Measurements from ENCODE around the gene TSPAN32.
A peak's percentile ranks its signal among the peaks of the same experiment; 100 is the strongest.

TSPAN32 gene

DNA sequence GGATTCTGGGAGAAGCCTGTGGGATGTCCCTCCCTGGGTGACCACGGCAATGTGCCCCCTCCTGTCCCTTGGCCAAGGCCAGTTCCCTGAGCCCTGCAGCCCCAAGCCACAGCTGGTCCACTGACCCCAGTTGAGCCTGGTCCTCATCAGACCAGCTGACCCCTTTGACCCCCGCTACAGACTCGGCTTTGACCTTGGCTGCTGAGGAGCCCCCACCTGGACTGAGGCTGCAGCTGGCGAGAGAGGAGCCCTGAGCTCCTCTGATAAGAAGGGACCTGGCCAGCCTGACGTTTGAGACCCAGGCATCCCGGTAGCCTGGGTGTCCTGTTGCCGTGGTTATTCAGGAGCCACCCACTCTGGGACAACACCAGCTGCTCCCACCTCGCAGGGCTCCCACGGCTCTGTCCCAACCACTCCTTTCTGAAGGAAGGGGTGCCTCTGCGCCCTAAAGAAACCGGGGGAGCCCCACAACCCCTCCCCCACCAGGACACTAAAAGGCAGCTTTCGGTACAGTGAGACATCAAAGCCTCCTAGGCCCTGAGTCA, 34.4 kb upstream of the TSPAN32 start:
- POLR2A ChIA-PET = no interaction called here
- DNase-seq (ENCODE audit: extremely low spot score) = no peak
- TF ChIP-seq, protein P1, sequence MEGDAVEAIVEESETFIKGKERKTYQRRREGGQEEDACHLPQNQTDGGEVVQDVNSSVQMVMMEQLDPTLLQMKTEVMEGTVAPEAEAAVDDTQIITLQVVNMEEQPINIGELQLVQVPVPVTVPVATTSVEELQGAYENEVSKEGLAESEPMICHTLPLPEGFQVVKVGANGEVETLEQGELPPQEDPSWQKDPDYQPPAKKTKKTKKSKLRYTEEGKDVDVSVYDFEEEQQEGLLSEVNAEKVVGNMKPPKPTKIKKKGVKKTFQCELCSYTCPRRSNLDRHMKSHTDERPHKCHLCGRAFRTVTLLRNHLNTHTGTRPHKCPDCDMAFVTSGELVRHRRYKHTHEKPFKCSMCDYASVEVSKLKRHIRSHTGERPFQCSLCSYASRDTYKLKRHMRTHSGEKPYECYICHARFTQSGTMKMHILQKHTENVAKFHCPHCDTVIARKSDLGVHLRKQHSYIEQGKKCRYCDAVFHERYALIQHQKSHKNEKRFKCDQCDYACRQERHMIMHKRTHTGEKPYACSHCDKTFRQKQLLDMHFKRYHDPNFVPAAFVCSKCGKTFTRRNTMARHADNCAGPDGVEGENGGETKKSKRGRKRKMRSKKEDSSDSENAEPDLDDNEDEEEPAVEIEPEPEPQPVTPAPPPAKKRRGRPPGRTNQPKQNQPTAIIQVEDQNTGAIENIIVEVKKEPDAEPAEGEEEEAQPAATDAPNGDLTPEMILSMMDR (IDR thresholded peaks at IDR 0.05; ENCODE audit: control extremely low read depth, extremely low read depth, low read depth, missing control alignments) = no peak
- CTCF ChIA-PET = no interaction called here

DNA sequence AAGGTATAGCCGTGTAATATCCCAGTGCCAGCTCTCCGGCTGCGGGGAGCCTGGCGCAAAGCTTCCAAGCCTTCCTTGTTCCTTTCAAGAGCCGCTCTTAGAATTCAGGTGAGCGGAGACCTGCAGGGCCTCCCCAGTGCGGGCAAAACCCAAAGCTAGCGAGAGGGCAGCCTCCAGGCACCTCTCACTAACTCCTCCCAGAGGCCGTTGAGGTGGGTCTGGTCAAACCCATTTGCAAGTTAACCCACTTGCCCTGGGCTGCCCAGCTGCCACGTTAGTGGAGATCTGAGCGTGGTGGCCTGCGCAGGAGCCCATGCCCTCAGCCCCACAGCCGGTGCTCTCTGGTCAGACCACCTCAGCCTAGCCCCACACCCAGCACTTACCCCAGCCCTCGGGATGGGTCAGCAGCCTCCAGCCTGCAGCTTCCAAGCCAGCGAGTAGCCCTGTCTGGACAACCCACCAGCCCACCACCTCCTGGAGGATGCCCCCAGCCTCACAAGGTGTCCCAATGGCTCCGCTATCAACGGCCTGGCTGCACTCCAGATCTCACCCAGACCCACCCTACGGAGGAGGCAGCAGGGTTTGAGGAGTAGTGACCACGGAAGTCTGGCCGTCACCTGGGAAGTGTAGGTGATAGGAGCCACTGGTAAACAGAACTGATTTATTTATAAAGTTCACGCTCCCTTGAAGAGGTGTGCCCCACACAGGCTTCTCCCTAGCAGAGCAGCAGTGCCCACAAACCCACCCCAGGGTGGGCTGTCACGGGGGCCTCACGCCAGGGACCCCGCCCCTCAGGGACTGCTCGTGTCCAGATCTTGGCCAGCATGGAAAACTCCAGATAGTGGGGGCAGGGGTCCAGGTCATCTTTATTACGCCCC, 33.7 kb upstream of the TSPAN32 start:
- TF ChIP-seq, protein P1 (IDR thresholded peaks at IDR 0.05; ENCODE audit: control extremely low read depth, extremely low read depth, low read depth, missing control alignments) = no peak
- DNase-seq (ENCODE audit: extremely low spot score) = no peak
- ChIA-PET POLR2A (no interaction called here), CTCF (no interaction called here)

DNA sequence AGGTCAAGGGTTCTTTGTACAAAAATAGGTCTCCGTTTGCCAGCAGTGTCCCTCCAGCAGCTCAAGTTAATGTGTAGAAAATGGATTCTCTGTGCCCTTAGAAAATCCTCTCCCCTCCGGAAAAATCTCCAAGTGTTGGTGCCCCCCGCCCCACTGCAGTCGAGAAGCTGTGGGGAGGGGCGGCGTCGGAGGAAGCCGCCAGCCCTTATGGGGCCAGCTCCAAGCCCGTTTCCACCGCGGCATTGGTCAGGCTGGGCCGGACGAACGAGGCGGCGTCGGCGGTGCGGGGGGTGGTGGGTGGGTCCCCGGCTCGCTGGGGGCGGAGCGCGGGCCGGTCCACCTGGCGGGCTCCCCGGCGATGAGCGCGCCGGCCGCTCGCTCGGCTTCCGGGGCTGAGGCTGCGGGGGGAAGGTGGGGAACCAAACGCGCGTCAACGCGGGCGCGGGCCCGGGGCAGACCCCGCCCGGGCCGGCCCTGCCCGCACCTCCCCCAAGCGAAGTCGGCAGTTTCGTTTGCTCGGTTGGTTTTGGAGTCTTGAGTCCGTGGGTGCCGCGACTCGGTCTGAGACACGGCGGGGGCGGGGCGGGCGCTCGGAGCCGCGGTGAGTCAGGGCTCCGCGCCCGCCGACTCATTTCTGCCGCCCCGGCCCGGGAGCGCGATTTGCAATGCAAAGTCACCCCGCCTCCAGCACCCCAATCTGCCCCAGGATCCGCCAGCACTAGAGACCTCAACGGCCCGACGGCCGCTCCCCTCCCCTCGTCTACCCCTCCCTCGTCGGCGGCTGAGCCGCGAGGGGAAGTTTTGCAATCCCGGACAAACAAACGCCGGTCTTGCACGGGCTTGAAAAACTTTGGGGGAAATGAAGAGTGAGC, 32.8 kb upstream of the TSPAN32 start:
- CTCF ChIA-PET = no interaction called here
- peak; percentile 58 for DNase-seq (ENCODE audit: extremely low spot score)
- TF ChIP-seq, protein P1 (IDR thresholded peaks at IDR 0.05; ENCODE audit: control extremely low read depth, extremely low read depth, low read depth, missing control alignments) = no peak
- POLR2A ChIA-PET = no interaction called here

DNA sequence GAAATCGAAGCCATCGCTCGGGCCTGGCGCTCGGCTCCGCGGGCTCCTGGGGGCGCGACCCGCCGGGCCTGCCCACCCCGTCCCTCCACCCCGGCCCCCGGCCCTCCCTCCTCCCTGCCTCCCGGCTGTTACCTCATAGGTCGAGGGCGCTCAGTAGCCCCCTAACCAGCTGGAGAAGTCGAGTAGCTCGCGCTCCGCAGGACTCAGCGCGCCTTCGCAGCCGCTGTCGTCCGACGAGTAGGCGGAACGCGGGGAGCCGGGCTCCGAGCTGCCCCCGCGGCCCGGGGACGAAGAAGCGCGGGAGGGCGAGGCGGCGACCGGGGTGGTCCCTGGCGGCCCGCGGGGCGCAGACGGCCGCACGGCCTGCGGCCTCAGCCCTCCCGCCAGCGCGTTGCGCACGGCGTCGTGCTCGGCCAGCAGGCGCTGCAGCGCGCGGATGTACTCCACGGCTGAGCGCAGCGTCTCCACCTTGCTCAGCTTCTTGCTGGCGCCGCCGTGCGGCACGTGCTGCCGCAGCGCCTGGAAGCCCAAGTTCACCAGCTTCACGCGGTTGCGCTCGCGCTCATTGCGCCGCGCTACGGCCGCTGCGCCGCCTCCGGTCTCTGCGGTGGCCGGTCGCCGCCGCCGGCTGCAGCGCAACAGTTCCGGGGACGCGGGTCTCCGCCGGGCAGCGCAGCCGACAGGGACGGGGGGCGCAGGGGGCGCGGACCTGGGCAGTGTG, 32.1 kb upstream of the TSPAN32 start:
- CTCF ChIA-PET = no interaction called here
- no peak for DNase-seq (ENCODE audit: extremely low spot score)
- POLR2A ChIA-PET = no interaction called here
- TF ChIP-seq, protein P1 (IDR thresholded peaks at IDR 0.05; ENCODE audit: control extremely low read depth, extremely low read depth, low read depth, missing control alignments) = no peak

DNA sequence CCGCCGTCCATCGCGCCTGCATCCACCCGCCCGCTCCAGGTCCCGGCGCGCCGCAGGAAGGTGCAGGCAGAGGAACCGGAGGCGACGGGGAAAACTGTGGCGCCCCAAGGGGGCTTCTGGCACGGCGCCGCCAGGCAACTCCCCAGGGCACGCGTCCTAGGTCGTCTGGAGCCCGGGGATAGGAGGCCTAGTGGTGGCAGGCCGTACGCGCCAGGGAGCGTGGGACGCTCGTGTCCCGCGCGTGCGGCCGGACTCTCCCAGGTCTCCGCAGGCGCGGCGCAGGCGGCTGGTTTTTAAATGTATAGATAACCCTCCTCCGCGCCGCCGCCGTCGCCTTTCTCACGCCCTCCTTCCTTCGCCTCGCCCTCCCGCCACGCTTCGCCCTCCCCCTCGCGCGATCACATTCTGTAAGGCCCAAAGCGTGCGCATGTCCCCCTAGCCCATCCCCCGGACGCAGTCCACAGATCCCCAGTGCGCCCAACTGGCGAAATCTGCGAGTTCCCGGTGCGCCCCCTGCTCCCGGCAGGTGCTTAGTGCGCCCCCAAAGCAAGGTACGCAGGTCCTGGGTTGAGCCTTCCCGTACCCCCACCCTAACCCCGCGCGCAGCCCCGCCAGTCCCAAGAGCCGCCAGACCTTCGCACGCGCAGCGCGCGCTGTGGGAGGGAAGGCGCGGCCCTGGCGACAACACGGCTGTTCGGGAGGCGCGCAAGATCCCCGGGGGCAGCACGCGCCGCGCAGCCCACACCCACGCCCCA, 31.3 kb upstream of the TSPAN32 start, which contains the start of gene ASCL2:
Gene ASCL2 (minus strand): TSS at position 267 of the 755 bp plus-strand sequence. CDS start 256 bp downstream, at position 11.
- CTCF ChIA-PET = no interaction called here

More for the DNA sequence above, 31.3 kb upstream of the TSPAN32 start, which contains the start of gene ASCL2:
- no peak for DNase-seq (ENCODE audit: extremely low spot score)
- TF ChIP-seq, protein P1 (IDR thresholded peaks at IDR 0.05; ENCODE audit: control extremely low read depth, extremely low read depth, low read depth, missing control alignments) = no peak
- POLR2A ChIA-PET = no interaction called here

Data from GM10248 (cell line).